Sigmoid colon (tissue), 4 donors: ENCODE results near the gene DSE.

Source experiments
- CTCF ChIP-seq, 4 experiments: fragments of 450-650 bp in 3 of 4; fragments of 200-600 bp in 1 of 4; IDR thresholded peaks; one replicate each; pipeline ENCODE4 v1.5.1; 2016 to 2019; ENCODE audit warnings: antibody characterized with exemption in 4 of 4, mild to moderate bottlenecking in 3 of 4, moderate library complexity in 2 of 4
- EP300 ChIP-seq, 4 donors: sonication (generic); formaldehyde crosslinking; IDR thresholded peaks; one replicate each; pipeline ENCODE4 v1.6.1; 2017; ENCODE audit warnings: antibody characterized with exemption in 4 of 4
- POLR2A ChIP-seq, 2 donors: fragments of 450-650 bp; IDR thresholded peaks; one replicate each; pipeline ENCODE4 v1.6.1; 2016; ENCODE audit warnings: antibody characterized with exemption in 2 of 2, mild to moderate bottlenecking in 2 of 2, moderate library complexity in 2 of 2
- POLR2AphosphoS5 ChIP-seq, 4 donors: sonication (generic); formaldehyde crosslinking; IDR thresholded peaks; one replicate each; pipeline ENCODE4 v1.6.1; 2017; ENCODE audit warnings: antibody characterized with exemption in 4 of 4

- TF ChIP-seq CTCF (IDR thresholded peaks at IDR 0.05) = no peak
- no peak for TF ChIP-seq POLR2AphosphoS5 (IDR thresholded peaks at IDR 0.05)
- TF ChIP-seq POLR2A (IDR thresholded peaks at IDR 0.05) = no peak
- TF ChIP-seq EP300 (IDR thresholded peaks at IDR 0.05) = no peak
These were observed 27.7 kb downstream of the DSE start for GRCh38 chr6:116398316-116399010.
